GM21619 (cell line): Measurements from ENCODE around the gene PRR30.

Source experiments
- ATAC-seq: cut with Tn5 transposase; IDR thresholded peaks from one replicate; pipeline ENCODE4 v1.9.1; 2021; ENCODE audit not compliant: unreplicated experiment

PRR30 gene

DNA sequence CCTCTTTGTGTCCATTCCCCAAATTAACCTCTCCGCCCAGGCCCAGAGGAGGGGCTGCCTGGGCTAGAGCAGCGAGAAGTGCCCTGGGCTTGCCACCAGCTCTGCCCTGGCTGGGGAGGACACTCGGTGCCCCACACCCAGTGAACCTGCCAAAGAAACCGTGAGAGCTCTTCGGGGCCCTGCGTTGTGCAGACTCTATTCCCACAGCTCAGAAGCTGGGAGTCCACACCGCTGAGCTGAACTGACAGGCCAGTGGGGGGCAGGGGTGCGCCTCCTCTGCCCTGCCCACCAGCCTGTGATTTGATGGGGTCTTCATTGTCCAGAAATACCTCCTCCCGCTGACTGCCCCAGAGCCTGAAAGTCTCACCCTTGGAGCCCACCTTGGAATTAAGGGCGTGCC, 39.2 kb downstream of the PRR30 start:
- no peak for ATAC-seq

DNA sequence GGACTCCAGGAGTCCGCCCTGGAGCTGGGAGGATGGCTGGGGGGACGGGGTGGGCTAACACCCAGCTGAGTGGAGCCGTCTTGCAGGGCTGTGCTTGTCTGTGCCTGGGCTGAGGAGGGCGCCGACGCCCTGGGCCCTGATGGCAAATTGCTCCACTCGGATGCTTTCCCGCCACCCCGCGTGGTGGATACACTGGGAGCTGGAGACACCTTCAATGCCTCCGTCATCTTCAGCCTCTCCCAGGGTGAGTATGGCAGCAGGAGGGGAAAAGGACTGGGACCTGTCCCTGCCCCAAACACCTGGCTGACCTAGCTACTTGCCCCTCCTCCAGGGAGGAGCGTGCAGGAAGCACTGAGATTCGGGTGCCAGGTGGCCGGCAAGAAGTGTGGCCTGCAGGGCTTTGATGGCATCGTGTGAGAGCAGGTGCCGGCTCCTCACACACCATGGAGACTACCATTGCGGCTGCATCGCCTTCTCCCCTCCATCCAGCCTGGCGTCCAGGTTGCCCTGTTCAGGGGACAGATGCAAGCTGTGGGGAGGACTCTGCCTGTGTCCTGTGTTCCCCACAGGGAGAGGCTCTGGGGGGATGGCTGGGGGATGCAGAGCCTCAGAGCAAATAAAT, 39.8 kb downstream of the PRR30 start:
- ATAC-seq, result no peak

DNA sequence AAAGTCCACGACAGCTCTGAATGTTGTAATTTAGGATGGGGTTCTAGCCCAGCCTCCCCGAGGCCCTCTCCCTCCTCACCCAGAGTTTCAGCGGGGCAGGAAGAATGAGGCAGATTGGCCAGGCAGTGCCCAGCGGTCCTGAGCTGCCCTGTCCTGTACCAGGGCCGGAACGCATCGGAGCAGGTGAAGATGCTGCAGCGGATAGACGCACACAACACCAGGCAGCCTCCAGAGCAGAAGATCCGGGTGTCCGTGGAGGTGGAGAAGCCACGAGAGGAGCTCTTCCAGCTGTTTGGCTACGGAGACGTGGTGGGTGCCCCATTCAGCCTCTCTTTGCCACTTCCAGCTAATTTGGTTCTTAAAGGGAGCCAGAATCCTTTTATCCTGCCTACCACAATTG, 41.9 kb downstream of the PRR30 start:
- no peak for ATAC-seq

DNA sequence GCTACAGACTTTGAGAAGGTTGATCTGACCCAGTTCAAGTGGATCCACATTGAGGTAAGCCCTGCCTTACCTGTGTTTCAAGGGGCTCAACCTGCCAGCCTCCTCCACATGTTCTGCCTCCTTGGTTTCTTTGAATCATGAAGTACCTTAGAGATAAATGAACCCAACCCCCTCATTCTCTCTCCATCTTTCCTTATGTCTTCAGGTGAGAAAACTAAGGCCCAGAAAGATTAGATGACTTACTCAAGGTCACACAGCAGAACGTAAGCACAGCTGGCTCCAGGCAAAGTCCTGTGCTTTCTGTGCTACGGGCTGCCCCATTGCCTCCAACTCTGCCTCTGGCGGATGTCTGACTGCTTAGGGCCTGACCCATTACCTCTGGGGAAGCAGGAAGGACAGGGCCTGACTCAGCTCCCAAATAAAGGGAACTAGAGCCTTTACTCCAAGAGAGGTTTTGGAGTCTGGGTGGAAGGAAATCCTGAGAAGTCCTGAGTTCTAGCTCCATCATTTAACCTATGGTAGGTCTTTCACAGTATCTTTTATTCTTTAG, 42.4 kb downstream of the PRR30 start:
- no peak for ATAC-seq

DNA sequence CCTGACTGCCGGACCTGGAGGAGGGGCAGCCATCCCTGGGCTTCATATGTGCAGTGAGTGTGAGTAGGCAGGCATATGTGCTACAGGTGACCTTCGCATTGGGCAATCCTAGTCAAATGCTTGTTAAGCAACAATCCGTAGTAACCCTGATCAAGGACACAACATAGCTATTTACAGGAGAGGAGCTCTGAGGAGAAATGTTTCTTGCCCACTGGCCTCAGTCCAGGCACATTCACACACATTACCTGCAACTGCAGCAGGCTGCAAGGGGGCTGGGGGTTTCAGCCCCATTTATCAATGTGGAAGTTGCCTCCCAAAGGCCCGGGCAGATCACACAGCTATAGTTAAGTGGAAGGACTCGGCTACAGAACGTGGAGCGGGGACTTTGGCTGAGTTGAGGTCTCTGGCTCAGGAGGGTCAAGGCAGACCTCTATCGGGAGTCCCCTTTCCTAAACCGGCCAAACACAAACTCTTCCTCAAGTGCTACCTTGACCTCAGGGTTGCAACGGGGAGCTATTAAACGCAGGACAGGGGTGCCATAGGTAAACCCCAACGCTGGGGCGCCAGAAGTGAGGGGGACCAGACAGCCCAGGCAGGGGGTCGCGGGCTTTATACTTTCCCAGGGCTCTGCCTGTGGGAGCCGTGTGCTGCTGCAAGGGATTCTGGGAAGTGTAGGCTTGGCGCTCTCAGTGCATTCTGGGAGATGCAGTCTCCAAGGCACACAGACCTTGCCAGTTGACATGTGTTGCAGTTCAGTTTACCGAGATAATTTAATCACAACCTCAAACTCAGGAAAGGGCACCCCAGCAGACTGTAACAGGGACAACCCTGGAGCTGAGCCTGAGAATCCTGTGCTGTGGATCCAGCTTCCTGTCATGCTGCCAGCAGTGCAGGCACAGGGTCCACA, 43.2 kb downstream of the PRR30 start:
- ATAC-seq, result no peak

DNA sequence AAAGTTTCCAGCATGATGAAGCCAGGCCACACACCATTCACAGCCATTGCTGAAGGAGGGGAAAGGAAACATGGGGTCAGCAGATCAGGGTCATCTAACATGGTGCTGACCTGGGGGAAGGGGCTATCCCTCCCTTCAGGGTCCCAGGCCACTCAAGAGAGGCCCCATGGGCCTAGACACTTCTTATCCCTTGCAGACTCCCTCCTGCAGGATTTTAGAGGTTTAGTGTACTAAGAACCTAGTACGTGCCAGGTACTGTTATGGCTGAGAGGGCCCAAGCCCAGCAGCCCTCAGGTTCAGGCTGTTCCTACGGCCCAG, 43.8 kb downstream of the PRR30 start:
- no peak for ATAC-seq

DNA sequence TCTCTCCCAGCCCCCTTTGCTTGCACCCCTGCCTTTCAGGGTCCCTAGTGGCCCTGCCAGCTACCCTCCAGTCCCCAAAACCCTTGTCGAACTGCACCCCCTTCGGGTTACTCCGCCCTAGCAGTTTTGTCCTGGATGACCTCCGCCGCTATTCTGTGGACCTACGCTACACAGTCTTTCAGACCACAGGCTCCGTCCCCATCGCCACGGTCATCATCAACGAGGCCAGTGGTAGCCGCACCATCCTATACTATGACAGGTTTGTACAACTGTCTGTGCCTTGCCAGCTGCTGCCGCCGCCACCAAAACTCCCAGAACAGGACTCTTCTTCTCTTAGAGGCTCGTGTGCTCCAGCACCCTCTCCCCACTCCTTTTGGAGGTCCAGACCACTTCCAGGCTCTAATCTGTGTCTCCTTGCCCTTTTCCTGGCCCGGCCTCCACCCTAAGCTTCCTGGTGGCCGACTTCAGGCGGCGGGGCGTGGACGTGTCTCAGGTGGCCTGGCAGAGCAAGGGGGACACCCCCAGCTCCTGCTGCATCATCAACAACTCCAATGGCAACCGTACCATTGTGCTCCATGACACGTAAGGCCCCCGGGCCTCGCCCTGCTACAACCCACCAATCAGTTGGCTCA, 44.7 kb downstream of the PRR30 start:
- ATAC-seq, result no peak

DNA sequence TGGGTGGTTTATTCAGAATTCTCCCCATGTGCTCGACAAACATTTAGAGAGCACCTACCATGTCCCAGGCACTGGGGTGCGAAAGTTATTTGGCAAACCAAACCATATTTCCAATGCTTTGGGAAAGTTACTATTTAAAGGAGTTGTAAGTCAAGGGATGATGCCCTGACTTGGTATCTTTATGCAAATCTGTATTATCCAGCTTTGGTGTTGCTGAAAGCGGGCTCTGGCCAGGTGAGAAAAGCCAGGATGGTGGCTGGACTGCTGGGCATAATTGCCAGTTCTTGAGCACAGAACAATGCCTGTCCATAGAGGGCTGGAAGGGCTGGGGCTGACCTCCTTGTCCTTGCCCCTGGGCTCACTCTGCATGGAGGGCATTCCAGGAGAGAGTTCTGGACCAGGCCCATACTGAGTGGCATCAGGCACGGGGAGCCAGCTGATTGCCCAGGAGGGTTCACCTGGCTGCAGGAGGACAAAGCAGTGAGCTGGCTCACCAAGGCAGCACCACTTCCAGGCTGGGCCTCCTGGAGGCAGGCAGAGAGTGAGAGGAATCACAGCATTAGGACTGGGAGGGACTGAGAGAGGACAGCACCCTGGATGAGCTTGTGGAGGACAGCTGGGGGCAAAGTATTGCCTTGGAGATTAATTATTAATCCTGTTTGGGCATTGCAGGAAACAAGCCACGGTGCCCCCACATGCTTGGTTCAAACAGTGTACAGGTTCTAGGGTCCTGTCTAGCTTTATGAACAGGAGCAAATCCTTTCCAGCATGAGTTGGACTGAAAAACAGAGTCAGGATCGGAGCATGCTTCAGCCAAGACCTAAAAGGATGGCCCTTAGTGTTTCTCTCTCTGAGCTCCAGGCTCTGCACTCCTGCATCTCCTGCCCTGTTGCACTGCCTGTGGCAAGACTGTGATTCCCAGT, 45.5 kb downstream of the PRR30 start:
- ATAC-seq, result no peak

DNA sequence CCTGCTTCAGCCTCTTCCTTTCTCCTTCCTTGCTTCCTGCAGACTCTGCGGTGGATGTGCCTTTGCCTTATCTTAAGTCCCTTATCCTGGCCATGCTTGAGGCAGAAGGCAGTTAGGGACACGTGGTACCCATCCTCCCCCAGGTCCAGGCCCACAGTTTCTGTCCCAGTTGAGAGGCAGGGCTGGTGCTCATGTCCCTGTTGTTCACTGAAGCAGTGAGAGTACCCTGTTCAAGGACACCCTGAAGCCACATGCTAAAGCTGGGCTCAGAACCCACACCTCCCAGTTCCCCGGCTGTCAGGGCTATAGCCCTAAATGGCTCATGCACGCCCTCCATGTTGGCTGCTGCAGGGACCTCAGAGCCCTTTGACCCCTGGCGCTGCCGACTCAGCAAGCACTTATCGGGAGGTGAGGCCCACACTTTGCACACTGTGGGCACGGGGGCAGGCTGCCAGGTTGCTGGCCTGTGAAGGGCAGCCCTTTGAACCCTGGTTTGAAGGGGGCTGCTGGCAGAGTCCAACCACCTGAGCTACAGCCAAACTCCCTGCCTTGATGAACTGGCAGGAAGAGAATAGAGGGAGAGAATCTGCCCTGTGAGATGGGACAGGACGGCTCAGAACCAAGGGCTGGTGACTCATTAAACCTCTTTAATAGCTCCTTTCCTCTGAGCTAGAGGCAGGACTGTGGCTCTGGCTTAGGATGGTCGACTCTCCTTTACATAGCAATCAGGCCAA, 46.3 kb downstream of the PRR30 start:
- no peak for ATAC-seq

DNA sequence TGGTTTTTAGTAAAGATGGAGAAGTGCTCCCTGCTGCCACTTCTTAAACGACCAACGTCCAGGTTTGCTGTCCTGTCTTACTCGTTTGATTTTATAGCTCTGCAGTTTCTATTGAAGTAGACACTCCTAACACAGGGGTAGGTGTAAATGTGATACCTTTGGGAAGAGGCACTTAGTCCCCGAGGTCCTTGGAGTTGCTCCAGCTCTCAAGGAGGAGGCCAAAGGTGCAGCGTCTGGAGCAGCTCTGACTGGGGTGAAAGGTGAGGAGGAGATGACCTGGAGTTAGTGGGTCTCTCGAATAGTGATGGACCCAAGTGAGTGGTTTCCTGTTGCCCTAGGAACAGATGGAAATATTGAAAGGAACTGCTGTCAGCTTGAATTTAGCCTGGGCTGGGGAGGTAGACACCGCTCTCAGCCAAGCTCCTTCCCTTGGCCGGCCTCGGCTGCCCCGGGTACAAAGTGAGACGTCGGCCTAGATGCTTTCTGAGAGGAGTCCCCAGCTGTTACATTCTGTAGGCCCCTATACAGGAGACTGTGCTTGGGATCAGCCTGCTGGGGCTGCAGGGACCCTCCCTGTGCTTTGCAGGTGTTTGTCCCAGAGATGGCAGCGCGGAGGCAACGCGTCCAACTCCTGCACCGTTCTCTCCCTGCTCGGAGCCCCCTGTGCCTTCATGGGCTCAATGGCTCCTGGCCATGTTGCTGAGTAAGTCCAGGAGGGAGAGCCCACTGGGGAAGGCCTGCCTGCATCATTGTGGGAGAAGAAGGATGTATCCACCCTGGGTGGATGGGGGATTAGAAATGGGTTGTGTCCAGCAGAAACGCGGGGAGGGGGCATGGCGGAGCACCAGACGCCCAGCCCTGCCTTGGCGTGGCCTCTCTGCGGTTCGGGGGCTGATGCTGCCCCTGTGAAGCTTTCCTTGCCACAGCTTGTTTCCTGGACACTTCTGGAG, 47.2 kb downstream of the PRR30 start:
- ATAC-seq, result no peak

DNA sequence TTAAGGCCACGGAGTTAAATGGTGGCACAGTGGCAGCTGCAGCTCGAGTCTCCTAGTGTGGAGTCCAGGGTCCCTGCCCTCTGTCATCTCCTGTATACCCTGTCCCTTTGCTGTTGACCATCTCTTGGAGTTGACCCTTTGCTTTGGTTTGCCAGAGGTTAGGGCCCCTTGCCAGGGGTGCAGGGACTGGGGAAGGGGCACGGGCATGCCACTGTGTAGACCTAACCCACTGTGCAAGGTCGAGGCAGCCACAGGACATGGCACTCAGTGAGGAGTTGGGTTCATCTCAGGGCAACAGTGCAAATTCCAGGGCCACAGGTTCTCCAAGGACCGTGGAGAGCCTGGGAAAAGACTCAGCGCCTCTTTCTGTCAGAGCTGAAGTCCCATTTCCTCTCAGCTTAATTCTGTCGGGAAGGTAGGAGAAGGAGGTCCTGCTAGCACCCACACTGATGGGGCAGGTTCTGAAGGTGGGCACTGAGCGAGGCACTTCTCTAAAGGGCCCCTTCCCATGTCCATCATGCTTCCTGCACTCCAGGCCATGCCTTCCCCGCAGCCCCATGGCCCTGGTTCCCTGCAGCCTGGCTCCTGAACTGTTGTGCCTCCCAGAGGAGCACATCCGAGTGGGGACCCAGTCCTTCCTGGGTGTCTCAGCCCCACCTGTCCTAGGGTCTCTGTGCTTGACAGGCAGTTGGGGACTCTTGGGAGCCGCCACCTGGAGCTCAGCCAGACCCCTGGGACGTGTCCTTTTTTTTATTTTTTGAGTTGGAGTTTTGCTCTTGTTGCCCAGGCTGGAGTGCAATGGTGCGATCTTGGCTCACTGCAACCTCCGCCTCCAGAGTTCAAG, 49.9 kb downstream of the PRR30 start:
- ATAC-seq, result no peak

DNA sequence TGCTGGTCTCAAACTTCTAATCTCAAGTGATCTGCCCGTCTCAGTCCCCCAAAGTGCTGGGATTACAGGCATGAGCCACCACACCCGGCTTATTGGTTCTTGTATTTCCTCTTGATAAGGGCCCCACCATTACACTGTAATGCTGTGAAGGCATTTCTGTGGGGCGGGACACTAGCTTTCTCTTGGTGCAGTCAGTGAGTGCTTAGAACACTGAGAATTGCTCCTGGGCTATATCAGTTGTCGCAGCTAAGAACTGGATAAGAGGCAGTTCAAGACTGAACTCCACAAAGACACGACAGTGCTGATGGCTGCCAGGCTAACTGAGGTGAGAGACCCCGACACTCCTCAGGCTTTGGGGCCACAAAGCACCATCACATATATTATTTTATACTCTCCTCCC, 50.6 kb downstream of the PRR30 start:
- ATAC-seq, result no peak

DNA sequence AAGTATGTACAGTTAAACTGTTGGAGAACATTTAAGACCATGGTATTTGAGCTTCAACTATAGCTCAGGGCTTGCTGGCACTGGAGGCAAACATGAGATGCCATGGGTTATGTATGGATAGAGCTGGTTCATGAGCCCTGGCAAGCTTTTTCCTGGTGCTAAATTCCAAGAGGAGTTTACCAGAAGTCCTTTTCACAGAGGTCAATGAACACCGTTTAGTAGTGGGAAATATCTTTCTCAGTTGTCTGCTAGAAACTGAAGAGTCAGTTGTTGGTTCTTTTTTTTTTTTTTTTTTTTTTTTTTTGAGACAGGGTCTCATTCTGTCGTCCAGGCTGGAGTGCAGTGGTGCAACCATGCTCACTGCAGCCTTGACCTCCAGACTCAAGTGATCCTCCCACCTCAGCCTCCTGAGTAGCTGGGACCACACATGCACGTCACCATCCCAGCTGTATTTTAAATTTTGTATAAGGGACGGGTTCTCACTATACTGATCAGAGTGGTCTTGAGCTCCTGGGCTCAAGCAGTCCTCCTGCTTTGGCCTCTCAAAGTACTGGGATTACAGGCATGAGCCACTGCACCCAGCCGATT, 51.3 kb downstream of the PRR30 start:
- no peak for ATAC-seq
